ENCODE data around the gene SOX30. TPM values are rescaled to one million over a fixed set of nuclear protein-coding genes. Genes with fewer than 3 reads are reported as not detected.
A peak's percentile ranks its signal among the peaks of the same experiment; 100 is the strongest.

Gene SOX30
- total and polyA plus RNA-seq, 12 donors: 0.03 to 0.72 (median 0.20) TPM; not detected in 5

DNA sequence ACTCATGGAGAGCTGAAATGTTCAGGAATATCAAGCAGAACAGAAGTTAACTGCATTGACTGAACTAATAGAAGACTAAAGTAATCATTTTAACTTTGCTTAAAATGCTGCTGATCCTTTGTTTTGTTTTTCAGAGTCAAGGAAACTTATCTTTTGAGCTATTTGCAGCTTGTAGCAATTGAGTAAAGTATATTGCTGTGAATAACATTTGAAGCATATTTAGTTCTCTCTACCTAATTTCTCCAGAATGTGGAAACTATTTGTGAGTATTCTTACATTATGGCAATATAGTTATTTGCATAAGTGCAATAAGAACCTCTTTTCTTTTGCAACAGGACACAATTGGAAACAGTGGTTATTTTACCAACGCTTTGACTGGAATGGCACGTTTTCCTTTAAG is 5.3 kb upstream of the SOX30 start:
- peaks cover 0 to 4% (median 0%) of the 10 kb centered on the region in 3 donors for H3K9me3 ChIP-seq (replicated peaks in 1 of 3)
- no peaks in the 10 kb centered on the region for H3K36me3 ChIP-seq (replicated peaks in 1 of 2)
- 74 to 88% (median 87%) methylated on average over 2 of the region's 2 CpGs for WGBS, 4 donors
- H3K4me3 ChIP-seq: no peak overlapping the region
- TF ChIP-seq, protein P1, sequence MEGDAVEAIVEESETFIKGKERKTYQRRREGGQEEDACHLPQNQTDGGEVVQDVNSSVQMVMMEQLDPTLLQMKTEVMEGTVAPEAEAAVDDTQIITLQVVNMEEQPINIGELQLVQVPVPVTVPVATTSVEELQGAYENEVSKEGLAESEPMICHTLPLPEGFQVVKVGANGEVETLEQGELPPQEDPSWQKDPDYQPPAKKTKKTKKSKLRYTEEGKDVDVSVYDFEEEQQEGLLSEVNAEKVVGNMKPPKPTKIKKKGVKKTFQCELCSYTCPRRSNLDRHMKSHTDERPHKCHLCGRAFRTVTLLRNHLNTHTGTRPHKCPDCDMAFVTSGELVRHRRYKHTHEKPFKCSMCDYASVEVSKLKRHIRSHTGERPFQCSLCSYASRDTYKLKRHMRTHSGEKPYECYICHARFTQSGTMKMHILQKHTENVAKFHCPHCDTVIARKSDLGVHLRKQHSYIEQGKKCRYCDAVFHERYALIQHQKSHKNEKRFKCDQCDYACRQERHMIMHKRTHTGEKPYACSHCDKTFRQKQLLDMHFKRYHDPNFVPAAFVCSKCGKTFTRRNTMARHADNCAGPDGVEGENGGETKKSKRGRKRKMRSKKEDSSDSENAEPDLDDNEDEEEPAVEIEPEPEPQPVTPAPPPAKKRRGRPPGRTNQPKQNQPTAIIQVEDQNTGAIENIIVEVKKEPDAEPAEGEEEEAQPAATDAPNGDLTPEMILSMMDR (IDR thresholded peaks at IDR 0.05): no peak
- no peak for TF ChIP-seq POLR2A (IDR thresholded peaks at IDR 0.05)
- intact Hi-C loops (cut with DNase I): no loop called here
- H3K27ac ChIP-seq: no peak overlapping the region
- no peak for DNase-seq
- no peaks in the 10 kb centered on the region for H3K27me3 ChIP-seq
- no peaks in the 10 kb centered on the region for H3K4me1 ChIP-seq (replicated peaks in 1 of 2)

DNA sequence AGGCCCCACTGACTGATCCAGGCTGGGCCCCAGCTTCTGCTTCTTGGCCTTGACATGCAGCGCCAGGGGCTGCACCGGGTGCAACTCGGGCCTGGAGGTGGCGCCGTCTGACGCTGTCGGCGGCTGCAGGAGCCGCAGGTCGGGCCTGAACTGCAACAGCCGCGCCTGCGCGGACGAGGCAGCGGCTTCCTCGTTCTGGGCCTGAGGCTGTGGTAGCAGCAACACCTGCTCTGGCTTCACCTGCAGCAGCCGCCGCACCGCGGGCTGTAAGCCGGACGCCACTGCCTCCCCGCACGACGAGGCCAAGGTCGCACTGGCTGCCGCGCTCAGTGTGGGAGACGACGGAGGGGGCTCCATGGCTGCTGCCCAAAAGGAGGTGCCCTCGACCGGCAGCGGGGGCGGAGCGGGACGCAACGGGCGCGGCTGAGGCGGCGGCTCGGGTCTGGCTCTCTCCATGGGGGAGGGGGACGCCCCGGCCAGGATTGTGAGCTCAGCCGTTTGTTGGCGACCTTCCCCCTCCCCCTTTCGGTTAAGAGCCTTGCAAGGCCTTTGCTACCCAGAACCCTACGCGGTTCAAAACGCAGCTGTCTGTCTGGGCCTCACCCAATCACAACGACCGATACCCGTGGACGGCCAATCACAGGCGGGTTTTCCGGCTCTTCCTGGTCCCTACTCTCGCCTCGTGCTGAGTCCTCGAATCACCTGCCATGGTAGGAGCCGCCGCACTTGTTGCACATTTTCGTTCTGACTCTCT is 438 bp downstream of the SOX30 start:
- peak; percentile 33 to 64 (median 46) for DNase-seq
- no peaks in the 10 kb centered on the region for H3K36me3 ChIP-seq (replicated peaks in 1 of 2)

DNA sequence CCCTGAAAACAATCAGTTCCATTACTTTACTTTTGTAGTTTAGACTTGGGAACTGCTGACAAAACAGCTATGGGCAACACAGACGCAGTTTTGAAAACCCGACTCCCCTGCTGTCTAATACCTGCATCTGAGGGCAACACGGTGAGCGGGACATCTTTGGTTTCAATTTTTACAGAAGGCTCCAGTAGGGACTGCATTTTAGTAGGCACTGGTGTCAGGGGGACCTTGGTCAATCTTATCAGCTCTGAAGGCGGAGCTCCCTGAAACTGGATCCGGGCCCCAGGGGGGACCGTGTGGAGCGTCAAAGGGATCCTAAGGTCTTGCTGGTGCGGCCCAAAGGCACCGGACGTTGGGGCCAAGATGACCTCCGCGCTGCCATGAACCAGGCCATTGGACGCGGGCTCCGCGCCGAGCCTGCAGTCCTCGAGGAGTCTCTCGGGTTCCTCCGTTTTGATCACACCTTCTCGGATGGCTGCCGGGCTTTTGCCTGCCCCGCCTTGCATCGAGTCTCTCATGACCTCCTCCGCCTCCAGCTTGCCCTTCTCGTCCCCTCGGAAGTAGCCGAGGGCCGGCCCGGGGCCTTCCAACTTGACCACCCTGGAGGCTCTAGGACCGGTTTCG is 1.1 kb downstream of the SOX30 start:
- TF ChIP-seq, protein P1 (IDR thresholded peaks at IDR 0.05): no peak
- no peak for TF ChIP-seq POLR2A (IDR thresholded peaks at IDR 0.05)
- WGBS, 4 donors: 75 to 85% (median 77%) methylated on average over 18 to 33 of the region's 33 CpGs
- H3K27ac ChIP-seq: no peak overlapping the region
- H3K27me3 ChIP-seq: no peaks in the 10 kb centered on the region
- no peaks in the 10 kb centered on the region for H3K36me3 ChIP-seq (replicated peaks in 1 of 2)
- no peak for DNase-seq
- intact Hi-C loops (cut with DNase I): no loop called here
- no peaks in the 10 kb centered on the region for H3K9me3 ChIP-seq (replicated peaks in 1 of 3)
- H3K4me1 ChIP-seq (replicated peaks in 1 of 2): peaks cover 0 to 5% of the 10 kb centered on the region in 2 donors
- H3K4me3 ChIP-seq: peak overlapping the region in 1 of 4 donors; percentile 65

More for the DNA sequence above, 438 bp downstream of the SOX30 start:
- H3K4me1 ChIP-seq (replicated peaks in 1 of 2): peaks cover 0 to 5% of the 10 kb centered on the region in 2 donors
- 19 to 86% (median 23%) methylated on average over 12 to 63 of the region's 63 CpGs for WGBS, 4 donors
- H3K9me3 ChIP-seq (replicated peaks in 1 of 3): no peaks in the 10 kb centered on the region
- no peaks in the 10 kb centered on the region for H3K27me3 ChIP-seq
- TF ChIP-seq, protein P1 (IDR thresholded peaks at IDR 0.05): peak in 4 of 6 experiments; percentile 8 to 22 (median 16)
- TF ChIP-seq POLR2A (IDR thresholded peaks at IDR 0.05): no peak
- H3K27ac ChIP-seq: no peak overlapping the region
- peak overlapping the region in 2 of 4 donors; percentile 13 to 65 for H3K4me3 ChIP-seq
- intact Hi-C loops (cut with DNase I): no loop called here

DNA sequence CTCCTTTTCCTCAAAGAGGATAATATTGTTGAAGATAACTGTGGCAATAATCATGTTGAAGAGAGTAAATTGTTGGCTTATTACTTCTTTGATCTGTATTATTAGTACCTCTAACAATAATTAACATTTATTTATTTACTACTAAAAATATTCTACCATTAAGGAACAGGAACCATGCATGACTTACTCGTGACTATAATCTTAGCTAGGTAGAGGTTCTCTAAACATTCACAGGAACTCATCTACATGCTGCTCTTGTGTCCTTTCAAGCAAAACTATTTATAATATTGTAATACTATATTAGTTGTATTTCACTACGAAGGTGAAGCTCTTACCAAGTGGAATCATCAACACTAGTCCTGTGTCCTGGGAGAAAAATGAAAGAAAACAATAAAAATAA is 3.1 kb downstream of the SOX30 start:
- H3K9me3 ChIP-seq (replicated peaks in 1 of 3): no peaks in the 10 kb centered on the region
- no peaks in the 10 kb centered on the region for H3K36me3 ChIP-seq (replicated peaks in 1 of 2)
- WGBS, 4 donors: 79 to 93% (median 82%) methylated on average over 2 of the region's 2 CpGs
- H3K27ac ChIP-seq: no peak overlapping the region
- H3K27me3 ChIP-seq: no peaks in the 10 kb centered on the region
- TF ChIP-seq, protein P1 (IDR thresholded peaks at IDR 0.05): no peak
- TF ChIP-seq POLR2A (IDR thresholded peaks at IDR 0.05): no peak
- peaks cover 0 to 5% of the 10 kb centered on the region in 2 donors for H3K4me1 ChIP-seq (replicated peaks in 1 of 2)
- H3K4me3 ChIP-seq: no peak overlapping the region
- DNase-seq: no peak
- intact Hi-C loops (cut with DNase I): no loop called here

Data from adrenal gland (tissue), 12 donors.